Gastrocnemius medialis (tissue), 4 donors: ENCODE measurements around the gene RILP. TPM values are rescaled to one million over a fixed set of nuclear protein-coding genes. Genes with fewer than 3 reads are reported as not detected.
A peak's percentile ranks its signal among the peaks of the same experiment; 100 is the strongest.

Experiments used
- ATAC-seq, 2 donors: fragments of 150-250 bp; one replicate each; pipeline ENCODE4 v1.9.1; 2016
- DNase-seq, 2 donors: peaks; one replicate each; pipeline ENCODE4 v3.0.0-alpha.2; 2019
- H3K27ac ChIP-seq, 4 donors: fragments of 200-600 bp; sonication (generic); 1 replicate in 1 of 4; 2 replicates in 3 of 4; pipeline ENCODE4 v1.5.1; 2016 to 2018; ENCODE audit warnings: mild to moderate bottlenecking in 2 of 4, moderate library complexity in 1 of 4
- H3K27me3 ChIP-seq, 3 donors: fragments of 200-600 bp; sonication (generic) in 2 of 3; 1 replicate in 1 of 3; 2 replicates in 2 of 3; pipeline versions ENCODE4 v1.5.1 to v1.6.0; 2016 to 2019; ENCODE audit warnings: mild to moderate bottlenecking in 1 of 3, moderate library complexity in 1 of 3
- H3K36me3 ChIP-seq, 2 donors: fragments of 200-600 bp; sonication (generic) in 1 of 2; one replicate each; pipeline ENCODE4 v1.5.1; 2017 to 2018
- H3K4me1 ChIP-seq, 2 donors: fragments of 200-600 bp; sonication (generic) in 1 of 2; one replicate each; pipeline ENCODE4 v1.5.1; 2016 to 2017; ENCODE audit warnings: mild to moderate bottlenecking in 2 of 2
- H3K4me3 ChIP-seq, 4 donors: fragments of 200-600 bp; sonication (generic) in 3 of 4; 1 replicate in 1 of 4; 2 replicates in 3 of 4; pipeline ENCODE4 v1.5.1; 2016 to 2019; ENCODE audit warnings: mild to moderate bottlenecking in 2 of 4
- H3K9me3 ChIP-seq, 3 donors: fragments of 200-600 bp; sonication (generic) in 2 of 3; 1 replicate in 1 of 3; 2 replicates in 2 of 3; pipeline ENCODE4 v1.5.1; 2016 to 2019
- POLR2A ChIP-seq, 2 donors: fragments of 450-650 bp; IDR thresholded peaks; one replicate each; pipeline ENCODE4 v1.6.1; 2017; ENCODE audit warnings: antibody characterized with exemption in 2 of 2, mild to moderate bottlenecking in 2 of 2, moderate library complexity in 2 of 2
- in situ Hi-C, 4 donors: fragments of 200-750 bp; cut with MboI; loops; one replicate each; pipeline versions ENCODE4 v1.15.0 to v1.8.0; 2017; ENCODE audit warnings: low sequenced_read_pairs in 4 of 4
- intact Hi-C: fragments of 100-400 bp; cut with DNase I; formaldehyde crosslinking; loops from one replicate; pipeline ENCODE4 v1.15.1; 2023; ENCODE audit warnings: low total_unique reads
- total RNA-seq, 4 donors: library from RNA; depleted of rRNA; stranded (reverse); fragments of >200 nt; gene quantifications; one replicate each; pipeline versions ENCODE4 v1.1.0 to v1.2.3, GENCODE V29; 2016
- TF ChIP-seq, protein P1 (sequence below), 5 experiments: fragments of 450-650 bp in 3 of 5; fragments of 200-600 bp in 2 of 5; sonication (generic) in 2 of 5; IDR thresholded peaks in 4 of 5; conservative IDR thresholded peaks in 1 of 5; 1 replicate in 4 of 5; 2 replicates in 1 of 5; pipeline ENCODE4 v1.5.1; 2016 to 2019; ENCODE audit warnings: antibody characterized with exemption in 5 of 5, mild to moderate bottlenecking in 3 of 5, moderate library complexity in 3 of 5

Gene RILP
- total RNA-seq, 4 donors from 2014 or later, result 45.5 to 94.7 (median 58.9) TPM

DNA sequence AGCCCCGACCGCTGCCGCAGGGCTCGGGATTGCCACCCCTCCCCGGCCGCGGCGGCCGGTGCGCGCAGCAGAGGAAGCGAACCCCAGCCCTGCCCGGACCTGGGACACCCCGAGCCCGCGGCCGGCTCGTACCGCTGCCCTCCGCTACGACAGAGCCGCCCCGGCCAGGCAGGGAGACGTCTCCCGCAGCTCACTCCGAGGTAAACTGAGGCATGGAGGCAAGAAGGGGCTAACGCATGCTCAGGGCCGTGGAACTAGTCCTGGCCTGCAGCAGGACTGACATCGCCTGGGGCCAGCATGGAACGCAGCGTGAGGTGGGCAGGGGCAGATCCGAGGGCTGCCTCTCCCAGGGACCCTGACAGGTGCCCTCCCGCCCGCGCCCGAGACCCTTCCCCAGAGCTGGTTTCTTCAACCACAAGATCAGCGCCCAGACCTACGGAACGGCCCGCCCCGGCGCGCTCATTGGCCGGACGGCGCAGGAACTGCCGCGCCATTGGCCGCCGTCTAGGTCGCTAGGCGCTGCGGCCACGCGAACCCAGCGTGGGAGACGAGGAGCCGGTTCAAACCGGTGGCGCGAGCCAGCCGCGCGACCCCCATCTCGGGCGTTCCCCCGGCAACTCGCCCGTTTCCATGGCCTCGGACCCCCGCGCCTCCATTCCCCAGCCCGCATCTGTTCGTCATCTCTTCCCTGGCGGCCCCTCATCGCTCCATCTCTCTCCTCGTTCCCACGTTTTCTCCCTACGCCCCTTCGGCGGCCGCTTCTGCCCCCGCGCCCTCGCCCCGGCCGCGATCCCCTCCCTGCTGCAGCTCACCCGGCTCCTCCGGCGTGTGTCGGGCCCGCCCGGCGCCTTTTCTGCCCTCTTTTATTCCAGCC lies 21.4 kb downstream of the RILP start, which contains the start of gene SLC43A2:
Gene SLC43A2 (minus strand): TSS at position 853 of the 874 bp plus-strand sequence. CDS start 960 bp downstream, outside the sequence.
- Histone ChIP-seq H3K9me3 (no peaks in the 10 kb centered on the region), H3K36me3 (peaks cover 0 to 7% of the 10 kb centered on the region in 2 donors), H3K4me3 (peak within 1 kb of the TSS; percentile 80 to 94 (median 86)), H3K27me3 (no peaks in the 10 kb centered on the region), H3K27ac (peak within 1 kb of the TSS; percentile 91 to 99 (median 94)), H3K4me1 (peaks cover 22 to 34% of the 10 kb centered on the region in 2 donors)
- DNase-seq, result peak; percentile 75 to 76
- in situ Hi-C loops, result loop anchor here in 2 of 4 donors (25.0 kb wide), 1 partner anchor 366 kb away; the partner anchor contains the start of gene BHLHA9 (in 2 of the 2)
- ATAC-seq, result peak; percentile 64 to 76
- TF ChIP-seq, protein P1, sequence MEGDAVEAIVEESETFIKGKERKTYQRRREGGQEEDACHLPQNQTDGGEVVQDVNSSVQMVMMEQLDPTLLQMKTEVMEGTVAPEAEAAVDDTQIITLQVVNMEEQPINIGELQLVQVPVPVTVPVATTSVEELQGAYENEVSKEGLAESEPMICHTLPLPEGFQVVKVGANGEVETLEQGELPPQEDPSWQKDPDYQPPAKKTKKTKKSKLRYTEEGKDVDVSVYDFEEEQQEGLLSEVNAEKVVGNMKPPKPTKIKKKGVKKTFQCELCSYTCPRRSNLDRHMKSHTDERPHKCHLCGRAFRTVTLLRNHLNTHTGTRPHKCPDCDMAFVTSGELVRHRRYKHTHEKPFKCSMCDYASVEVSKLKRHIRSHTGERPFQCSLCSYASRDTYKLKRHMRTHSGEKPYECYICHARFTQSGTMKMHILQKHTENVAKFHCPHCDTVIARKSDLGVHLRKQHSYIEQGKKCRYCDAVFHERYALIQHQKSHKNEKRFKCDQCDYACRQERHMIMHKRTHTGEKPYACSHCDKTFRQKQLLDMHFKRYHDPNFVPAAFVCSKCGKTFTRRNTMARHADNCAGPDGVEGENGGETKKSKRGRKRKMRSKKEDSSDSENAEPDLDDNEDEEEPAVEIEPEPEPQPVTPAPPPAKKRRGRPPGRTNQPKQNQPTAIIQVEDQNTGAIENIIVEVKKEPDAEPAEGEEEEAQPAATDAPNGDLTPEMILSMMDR (IDR thresholded peaks at IDR 0.05 in 4 of 5, conservative IDR thresholded peaks at IDR 0.05 in 1 of 5), result no peak
- TF ChIP-seq POLR2A (IDR thresholded peaks at IDR 0.05), result peak; percentile 26 to 93
- intact Hi-C loops, result loop anchor here (1.0 to 5.0 kb wide), 3 partner anchors 38 to 361 kb away; no protein-coding TSS in a partner anchor

GRCh38 chr17:1627182-1627981 lies 22.3 kb downstream of the RILP start:
- DNase-seq, result peak; percentile 73 to 81
- intact Hi-C loops (loop anchor here (5.0 kb wide), 2 partner anchors 260 to 360 kb away; no protein-coding TSS in a partner anchor), in situ Hi-C loops (loop anchor here in 2 of 4 donors (25.0 kb wide), 1 partner anchor 365 kb away; the partner anchor contains the start of gene BHLHA9 (in 2 of the 2))
- TF ChIP-seq POLR2A (IDR thresholded peaks at IDR 0.05), result peak; percentile 36 to 37
- TF ChIP-seq, protein P1 (IDR thresholded peaks at IDR 0.05 in 4 of 5, conservative IDR thresholded peaks at IDR 0.05 in 1 of 5), result no peak
- Histone ChIP-seq H3K9me3 (no peaks in the 10 kb centered on the region), H3K4me3 (peak overlapping the region; percentile 80 to 94 (median 86)), H3K4me1 (peaks cover 22 to 34% of the 10 kb centered on the region in 2 donors), H3K27ac (peak overlapping the region; percentile 91 to 99 (median 94)), H3K36me3 (peaks cover 0 to 7% of the 10 kb centered on the region in 2 donors), H3K27me3 (no peaks in the 10 kb centered on the region)
- ATAC-seq, result peak; percentile 12 to 57

GRCh38 chr17:1626333-1626732 lies 23.3 kb downstream of the RILP start:
- ATAC-seq (peak in 1 of 2 donors; percentile 10), DNase-seq (no peak)
- in situ Hi-C loops (loop anchor here in 2 of 4 donors (25.0 kb wide), 1 partner anchor 364 kb away; the partner anchor contains the start of gene BHLHA9 (in 2 of the 2)), intact Hi-C loops (loop anchor here (5.0 kb wide), 2 partner anchors 259 to 359 kb away; no protein-coding TSS in a partner anchor)
- Histone ChIP-seq H3K4me3 (peak overlapping the region in 2 of 4 donors; percentile 80 to 82), H3K36me3 (peaks cover 0 to 7% of the 10 kb centered on the region in 2 donors), H3K9me3 (no peaks in the 10 kb centered on the region), H3K27ac (peak overlapping the region; percentile 91 to 99 (median 94)), H3K4me1 (peaks cover 22 to 38% of the 10 kb centered on the region in 2 donors), H3K27me3 (no peaks in the 10 kb centered on the region)
- TF ChIP-seq, protein P1 (IDR thresholded peaks at IDR 0.05 in 4 of 5, conservative IDR thresholded peaks at IDR 0.05 in 1 of 5), result no peak

GRCh38 chr17:1625581-1625980 lies 24.1 kb downstream of the RILP start:
- in situ Hi-C loops, result loop anchor here in 2 of 4 donors (25.0 kb wide), 1 partner anchor 363 kb away; the partner anchor contains the start of gene BHLHA9 (in 2 of the 2)
- Histone ChIP-seq H3K36me3 (peaks cover 0 to 7% of the 10 kb centered on the region in 2 donors), H3K27me3 (no peaks in the 10 kb centered on the region), H3K4me1 (peaks cover 22 to 35% of the 10 kb centered on the region in 2 donors), H3K4me3 (no peak overlapping the region), H3K9me3 (no peaks in the 10 kb centered on the region), H3K27ac (peak overlapping the region; percentile 91 to 99 (median 94))
- ATAC-seq (no peak), DNase-seq (no peak)
- TF ChIP-seq POLR2A (IDR thresholded peaks at IDR 0.05), result no peak
- TF ChIP-seq, protein P1 (IDR thresholded peaks at IDR 0.05 in 4 of 5, conservative IDR thresholded peaks at IDR 0.05 in 1 of 5), result no peak
- intact Hi-C loops, result loop anchor here (5.0 kb wide), 2 partner anchors 258 to 358 kb away; no protein-coding TSS in a partner anchor
